ENCODE data around the gene GPD2. TPM values are rescaled to one million over a fixed set of nuclear protein-coding genes. Genes with fewer than 3 reads are reported as not detected.
"Not testable (repeated sequence)": the region's sequence is repeated elsewhere in the genome, so short reads cannot be mapped to it uniquely, and the experiment has no call there.

The GPD2 gene
- polyA plus RNA-seq, 5 donors = 15.6 to 27.8 (median 25.9) TPM

- no peak for DNase-seq
These were observed 36.5 kb downstream of the GPD2 start for GRCh38 chr2:156472686-156473085.

GRCh38 chr2:156473445-156473844 lies 37.3 kb downstream of the GPD2 start:
- no peak for DNase-seq

- DNase-seq = no peak
These were observed 38.2 kb downstream of the GPD2 start for GRCh38 chr2:156474401-156474800.

GRCh38 chr2:156476021-156476849 lies 40.1 kb downstream of the GPD2 start:
- DNase-seq = no peak

GRCh38 chr2:156476850-156477206 lies 40.6 kb downstream of the GPD2 start:
- DNase-seq = no peak

GRCh38 chr2:156480376-156480775 lies 44.2 kb downstream of the GPD2 start:
- no peak for DNase-seq

GRCh38 chr2:156481312-156481711 lies 45.1 kb downstream of the GPD2 start:
- DNase-seq = no peak

- no peak for DNase-seq
These were observed 47.6 kb downstream of the GPD2 start for GRCh38 chr2:156483741-156484173.

GRCh38 chr2:156486147-156486546 lies 50.0 kb downstream of the GPD2 start:
- no peak for DNase-seq

GRCh38 chr2:156486614-156487013 lies 50.4 kb downstream of the GPD2 start:
- DNase-seq = no peak

- DNase-seq = no peak
These were observed 53.0 kb downstream of the GPD2 start for GRCh38 chr2:156489195-156489594.

GRCh38 chr2:156489750-156490465 lies 53.7 kb downstream of the GPD2 start:
- DNase-seq = no peak

GRCh38 chr2:156490466-156490840 lies 54.3 kb downstream of the GPD2 start:
- no peak for DNase-seq

GRCh38 chr2:156491176-156491575 lies 55.0 kb downstream of the GPD2 start:
- no peak for DNase-seq

GRCh38 chr2:156492979-156493378 lies 56.8 kb downstream of the GPD2 start:
- DNase-seq = no peak

GRCh38 chr2:156495998-156496397 lies 59.8 kb downstream of the GPD2 start:
- DNase-seq = not testable (repeated sequence)

GRCh38 chr2:156505696-156506095 lies 69.5 kb downstream of the GPD2 start:
- DNase-seq = no peak

- no peak for DNase-seq
These were observed 74.9 kb downstream of the GPD2 start for GRCh38 chr2:156511122-156511521.

- DNase-seq = no peak
These were observed 75.6 kb downstream of the GPD2 start for GRCh38 chr2:156511803-156512202.

- no peak for DNase-seq
These were observed 76.3 kb downstream of the GPD2 start for GRCh38 chr2:156512451-156512850.

- no peak for DNase-seq
These were observed 77.0 kb downstream of the GPD2 start for GRCh38 chr2:156513219-156513618.

- DNase-seq = peak; percentile 84 to 85
These were observed 81.2 kb downstream of the GPD2 start for GRCh38 chr2:156517419-156517818.

GRCh38 chr2:156518138-156518537 lies 82.0 kb downstream of the GPD2 start:
- no peak for DNase-seq

All from right lung (tissue), 5 donors.